Mucosa of descending colon (tissue), 3 donors: ENCODE results near the gene NT5C1B. TPM values are rescaled to one million over a fixed set of nuclear protein-coding genes. Genes with fewer than 3 reads are reported as not detected.
A peak's percentile ranks its signal among the peaks of the same experiment; 100 is the strongest.

Experiments
- ATAC-seq: fragments of 200-7000 bp; cut with Tn5 transposase; one replicate; pipeline ENCODE4 v1.9.1; 2020; ENCODE audit warnings: mild to moderate bottlenecking, moderate library complexity
- DNase-seq, 3 donors: peaks; one replicate each; pipeline ENCODE4 v3.0.0-alpha.2; 2020
- H3K36me3 ChIP-seq: fragments of 200-600 bp; one replicate; pipeline ENCODE4 v1.8.0; 2021; ENCODE audit warnings: low read depth, mild to moderate bottlenecking
- H3K4me1 ChIP-seq: fragments of 200-600 bp; one replicate; pipeline ENCODE4 v1.8.0; 2021; ENCODE audit warnings: low read depth, mild to moderate bottlenecking
- H3K4me3 ChIP-seq: fragments of 200-600 bp; one replicate; pipeline ENCODE4 v1.8.0; 2021; ENCODE audit warnings: mild to moderate bottlenecking
- H3K9me3 ChIP-seq: fragments of 200-600 bp; one replicate; pipeline ENCODE4 v1.8.0; 2021; ENCODE audit warnings: mild to moderate bottlenecking
- CTCF ChIP-seq: fragments of 200-600 bp; IDR thresholded peaks from one replicate; pipeline ENCODE4 v1.8.0; 2022; ENCODE audit warnings: antibody characterized with exemption, mild to moderate bottlenecking
- intact Hi-C, 2 donors: fragments of 100-400 bp; cut with DNase I in 1 of 2; cut with micrococcal nuclease in 1 of 2; formaldehyde crosslinking; loops; one replicate each; pipeline versions ENCODE4 v1.11.0 to v1.11.1; 2022; cut with DNase I, micrococcal nuclease
- total RNA-seq, 3 donors: library from RNA; stranded (reverse); fragmentation: NEBNext Ultra II Directional in 2 of 3; extraction: Animal tissue kit (Norgen Biotek cat#: 25700) in 2 of 3; gene quantifications; one replicate each; pipeline versions ENCODE4 v1.2.1 to v1.2.4, GENCODE V29; 2021 to 2023
- donor health status: DM: no; HTN: no; CAD: no; lungs with moderate emphysema.
- donor health status: DM: no; HTN: no; CAD: no.
- donor health status: DM: no; HTN: yes; CAD: no.

NT5C1B gene
- total RNA-seq, 3 donors from 2014 or later = not detected

GRCh38 chr2:18559531-18560030 is 29.8 kb downstream of the NT5C1B start:
- ATAC-seq = no peak
- Histone ChIP-seq H3K36me3 (no peaks in the 10 kb centered on the region), H3K9me3 (peaks cover 3% of the 10 kb centered on the region), H3K4me1 (peaks cover 7% of the 10 kb centered on the region), H3K4me3 (peak overlapping the region; percentile 89)
- DNase-seq = no peak
- TF ChIP-seq CTCF = no peak
- intact Hi-C loops = no loop called here

- ATAC-seq (no peak), DNase-seq (no peak)
- Histone ChIP-seq H3K4me3 (no peak overlapping the region), H3K36me3 (no peaks in the 10 kb centered on the region), H3K9me3 (no peaks in the 10 kb centered on the region), H3K4me1 (peaks cover 7% of the 10 kb centered on the region)
- no peak for TF ChIP-seq CTCF
- intact Hi-C loops = no loop called here
Measured at GRCh38 chr2:18558458-18558857, 30.9 kb downstream of the NT5C1B start.

- intact Hi-C loops = no loop called here
- Histone ChIP-seq H3K36me3 (no peaks in the 10 kb centered on the region), H3K4me1 (peaks cover 7% of the 10 kb centered on the region), H3K9me3 (no peaks in the 10 kb centered on the region), H3K4me3 (no peak overlapping the region)
- DNase-seq (no peak), ATAC-seq (no peak)
- TF ChIP-seq CTCF = no peak
Measured at GRCh38 chr2:18557121-18557520, 32.2 kb downstream of the NT5C1B start.

GRCh38 chr2:18552351-18553077 is 36.9 kb downstream of the NT5C1B start:
- ATAC-seq = no peak
- Histone ChIP-seq H3K4me1 (no peaks in the 10 kb centered on the region), H3K4me3 (no peak overlapping the region), H3K36me3 (no peaks in the 10 kb centered on the region), H3K9me3 (no peaks in the 10 kb centered on the region)
- intact Hi-C loops = no loop called here
- DNase-seq = no peak
- no peak for TF ChIP-seq CTCF

- Histone ChIP-seq H3K4me1 (no peaks in the 10 kb centered on the region), H3K36me3 (no peaks in the 10 kb centered on the region), H3K4me3 (no peak overlapping the region), H3K9me3 (no peaks in the 10 kb centered on the region)
- intact Hi-C loops = no loop called here
- no peak for TF ChIP-seq CTCF
- no peak for ATAC-seq
- DNase-seq = no peak
Measured at GRCh38 chr2:18551623-18552022, 37.7 kb downstream of the NT5C1B start.
